ENCODE data around the gene NOTCH2.
A peak's percentile ranks its signal among the peaks of the same experiment; 100 is the strongest.

The NOTCH2 gene

DNA sequence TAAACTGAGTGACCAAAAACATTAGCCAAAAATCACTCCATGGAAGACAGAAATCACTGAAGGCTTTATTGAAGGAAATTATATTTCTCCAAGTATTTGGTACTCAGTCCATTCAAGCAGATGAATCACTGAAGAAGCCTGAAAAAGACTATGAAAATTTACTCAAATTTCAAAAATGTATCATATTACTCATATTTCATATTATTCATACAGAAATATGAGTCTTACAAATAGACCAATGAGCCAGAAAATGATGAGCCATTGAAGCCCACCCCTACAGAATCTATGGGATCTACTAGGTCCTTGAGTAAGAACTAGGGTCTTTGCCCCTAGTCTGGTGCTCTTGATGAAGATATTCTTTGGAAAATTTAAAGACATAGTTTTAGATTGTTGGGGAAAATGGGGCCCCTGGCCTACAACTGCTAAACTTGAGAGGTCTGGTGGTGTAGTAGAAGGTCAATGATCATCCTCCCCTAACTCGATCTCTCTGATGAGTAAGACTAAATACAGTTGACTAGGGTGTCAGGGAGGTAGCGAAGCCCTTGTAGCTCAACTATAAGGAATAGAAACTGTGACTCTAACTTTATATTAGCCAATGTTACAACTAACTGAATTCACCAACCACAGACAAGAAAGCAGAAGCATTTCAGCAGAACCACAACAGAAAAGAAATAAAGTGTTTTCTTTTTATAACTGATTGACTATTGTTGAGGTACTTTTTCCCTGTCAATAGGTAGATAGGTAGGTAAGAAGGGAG, 81.0 kb downstream of the NOTCH2 start:
- DNase-seq (ENCODE audit: low spot score): no peak
- H3K9me3 ChIP-seq (ENCODE audit: severe bottlenecking): no peaks in the 10 kb centered on the region
- peaks cover 15% of the 10 kb centered on the region for H3K36me3 ChIP-seq (ENCODE audit: low read depth)
- peak; percentile 60 for ATAC-seq (ENCODE audit: low read depth)
- no peaks in the 10 kb centered on the region for H3K27me3 ChIP-seq (ENCODE audit: insufficient read depth, poor library complexity, severe bottlenecking)
- TF ChIP-seq, protein P1, sequence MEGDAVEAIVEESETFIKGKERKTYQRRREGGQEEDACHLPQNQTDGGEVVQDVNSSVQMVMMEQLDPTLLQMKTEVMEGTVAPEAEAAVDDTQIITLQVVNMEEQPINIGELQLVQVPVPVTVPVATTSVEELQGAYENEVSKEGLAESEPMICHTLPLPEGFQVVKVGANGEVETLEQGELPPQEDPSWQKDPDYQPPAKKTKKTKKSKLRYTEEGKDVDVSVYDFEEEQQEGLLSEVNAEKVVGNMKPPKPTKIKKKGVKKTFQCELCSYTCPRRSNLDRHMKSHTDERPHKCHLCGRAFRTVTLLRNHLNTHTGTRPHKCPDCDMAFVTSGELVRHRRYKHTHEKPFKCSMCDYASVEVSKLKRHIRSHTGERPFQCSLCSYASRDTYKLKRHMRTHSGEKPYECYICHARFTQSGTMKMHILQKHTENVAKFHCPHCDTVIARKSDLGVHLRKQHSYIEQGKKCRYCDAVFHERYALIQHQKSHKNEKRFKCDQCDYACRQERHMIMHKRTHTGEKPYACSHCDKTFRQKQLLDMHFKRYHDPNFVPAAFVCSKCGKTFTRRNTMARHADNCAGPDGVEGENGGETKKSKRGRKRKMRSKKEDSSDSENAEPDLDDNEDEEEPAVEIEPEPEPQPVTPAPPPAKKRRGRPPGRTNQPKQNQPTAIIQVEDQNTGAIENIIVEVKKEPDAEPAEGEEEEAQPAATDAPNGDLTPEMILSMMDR (IDR thresholded peaks at IDR 0.05; ENCODE audit: poor library complexity, severe bottlenecking): no peak
- peaks cover 24% of the 10 kb centered on the region for H3K4me1 ChIP-seq (ENCODE audit: insufficient read depth, poor library complexity, severe bottlenecking)
- H3K4me3 ChIP-seq (ENCODE audit: severe bottlenecking): no peak overlapping the region
- H3K27ac ChIP-seq (ENCODE audit: poor library complexity, severe bottlenecking): peak overlapping the region; percentile 79

DNA sequence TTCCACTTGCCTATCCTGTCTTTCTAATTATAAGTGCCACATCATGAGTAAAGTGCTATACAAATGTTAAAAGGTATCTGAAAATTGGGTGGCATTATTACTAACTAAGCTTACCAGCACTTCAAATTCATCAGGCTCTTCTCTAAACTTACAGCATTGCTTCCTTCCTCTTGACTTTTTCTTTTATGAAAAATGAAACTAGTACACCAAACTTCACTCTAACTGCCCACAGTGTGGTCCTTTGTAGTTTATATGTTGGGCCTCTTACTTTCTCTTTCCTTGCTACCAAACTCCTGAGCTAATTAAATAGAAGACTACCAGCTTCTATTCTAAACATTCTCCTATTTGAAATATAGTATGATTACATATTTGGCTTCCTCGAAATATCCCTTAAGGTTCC, 81.8 kb downstream of the NOTCH2 start:
- TF ChIP-seq, protein P1 (IDR thresholded peaks at IDR 0.05; ENCODE audit: poor library complexity, severe bottlenecking): no peak
- no peak for ATAC-seq (ENCODE audit: low read depth)
- Histone ChIP-seq H3K4me1 (ENCODE audit: insufficient read depth, poor library complexity, severe bottlenecking) (peaks cover 24% of the 10 kb centered on the region), H3K36me3 (ENCODE audit: low read depth) (peaks cover 15% of the 10 kb centered on the region), H3K4me3 (ENCODE audit: severe bottlenecking) (no peak overlapping the region), H3K27me3 (ENCODE audit: insufficient read depth, poor library complexity, severe bottlenecking) (no peaks in the 10 kb centered on the region), H3K9me3 (ENCODE audit: severe bottlenecking) (no peaks in the 10 kb centered on the region), H3K27ac (ENCODE audit: poor library complexity, severe bottlenecking) (peak overlapping the region; percentile 79)
- DNase-seq (ENCODE audit: low spot score): no peak

DNA sequence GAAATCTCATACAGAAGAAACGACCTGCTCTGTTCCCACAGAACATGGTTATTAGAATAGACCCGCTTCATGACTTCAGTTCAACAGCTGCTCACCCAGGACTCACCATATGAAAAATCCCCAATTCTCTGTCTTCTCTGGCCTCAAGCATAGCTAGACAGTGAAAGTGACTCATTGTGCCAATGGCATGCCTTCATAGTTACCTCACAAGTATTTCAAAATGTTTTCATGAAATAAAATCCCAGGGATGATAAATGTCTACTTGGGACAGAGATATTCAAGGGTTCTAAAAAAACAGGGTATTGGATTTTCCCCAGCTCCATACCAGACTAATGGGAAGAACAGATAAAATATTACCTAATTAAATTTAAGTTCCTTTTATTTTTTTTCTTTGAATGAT, 82.3 kb downstream of the NOTCH2 start:
- H3K27me3 ChIP-seq (ENCODE audit: insufficient read depth, poor library complexity, severe bottlenecking): no peaks in the 10 kb centered on the region
- TF ChIP-seq, protein P1 (IDR thresholded peaks at IDR 0.05; ENCODE audit: poor library complexity, severe bottlenecking): no peak
- peak; percentile 95 for ATAC-seq (ENCODE audit: low read depth)
- DNase-seq (ENCODE audit: low spot score): no peak
- no peaks in the 10 kb centered on the region for H3K9me3 ChIP-seq (ENCODE audit: severe bottlenecking)
- H3K27ac ChIP-seq (ENCODE audit: poor library complexity, severe bottlenecking): peak overlapping the region; percentile 79
- H3K4me1 ChIP-seq (ENCODE audit: insufficient read depth, poor library complexity, severe bottlenecking): peaks cover 24% of the 10 kb centered on the region
- H3K4me3 ChIP-seq (ENCODE audit: severe bottlenecking): no peak overlapping the region
- H3K36me3 ChIP-seq (ENCODE audit: low read depth): peaks cover 15% of the 10 kb centered on the region

DNA sequence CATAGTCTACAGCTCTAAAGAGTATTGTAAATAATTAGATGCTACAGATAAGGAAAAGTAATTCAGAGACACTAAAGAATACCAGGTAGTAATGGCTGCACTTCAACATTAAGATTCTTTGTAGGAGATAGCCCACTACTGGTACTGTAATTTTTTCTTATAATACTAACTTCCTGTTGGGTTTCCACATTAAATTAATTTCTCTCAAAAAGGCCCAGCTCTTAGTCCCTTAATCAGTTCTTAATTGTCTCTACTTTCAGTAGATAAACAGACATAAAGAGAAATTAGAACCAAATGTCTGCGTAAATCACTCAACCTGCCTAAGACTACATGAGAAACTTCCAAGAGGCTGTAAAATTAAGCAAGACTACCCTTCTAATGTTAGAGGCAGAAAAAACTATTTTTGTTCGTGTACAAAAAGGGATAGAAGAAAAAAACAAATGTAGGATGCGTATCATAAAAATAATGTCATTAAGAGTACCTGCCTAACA, 83.4 kb downstream of the NOTCH2 start:
- Histone ChIP-seq H3K9me3 (ENCODE audit: severe bottlenecking) (no peaks in the 10 kb centered on the region), H3K4me3 (ENCODE audit: severe bottlenecking) (no peak overlapping the region), H3K27me3 (ENCODE audit: insufficient read depth, poor library complexity, severe bottlenecking) (no peaks in the 10 kb centered on the region), H3K36me3 (ENCODE audit: low read depth) (peaks cover 15% of the 10 kb centered on the region), H3K27ac (ENCODE audit: poor library complexity, severe bottlenecking) (peak overlapping the region; percentile 79), H3K4me1 (ENCODE audit: insufficient read depth, poor library complexity, severe bottlenecking) (peaks cover 24% of the 10 kb centered on the region)
- ATAC-seq (ENCODE audit: low read depth): no peak
- DNase-seq (ENCODE audit: low spot score): no peak
- TF ChIP-seq, protein P1 (IDR thresholded peaks at IDR 0.05; ENCODE audit: poor library complexity, severe bottlenecking): no peak

DNA sequence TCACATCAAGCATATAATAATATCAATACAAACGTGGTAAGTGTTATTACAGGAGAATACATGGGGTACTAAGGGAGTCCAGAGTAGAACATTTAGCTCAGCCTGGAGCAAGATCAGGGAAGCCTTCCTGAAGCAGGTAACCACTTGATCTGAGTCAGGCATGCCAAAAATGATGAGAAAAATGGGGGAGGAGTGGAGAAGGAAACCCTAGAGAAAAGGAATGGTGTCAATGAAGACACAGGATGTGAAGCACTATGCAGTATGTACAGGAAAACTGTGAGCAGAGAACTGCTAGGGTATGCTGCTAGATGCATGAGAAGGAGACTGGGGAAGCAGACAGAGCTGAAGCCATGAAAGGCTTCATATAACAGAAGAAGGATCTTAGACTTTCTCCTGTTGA, 84.7 kb downstream of the NOTCH2 start:
- Histone ChIP-seq H3K27me3 (ENCODE audit: insufficient read depth, poor library complexity, severe bottlenecking) (no peaks in the 10 kb centered on the region), H3K36me3 (ENCODE audit: low read depth) (peaks cover 15% of the 10 kb centered on the region), H3K27ac (ENCODE audit: poor library complexity, severe bottlenecking) (no peak overlapping the region), H3K4me1 (ENCODE audit: insufficient read depth, poor library complexity, severe bottlenecking) (peaks cover 24% of the 10 kb centered on the region), H3K4me3 (ENCODE audit: severe bottlenecking) (no peak overlapping the region), H3K9me3 (ENCODE audit: severe bottlenecking) (no peaks in the 10 kb centered on the region)
- ATAC-seq (ENCODE audit: low read depth) (peak; percentile 8; the same call in 1 of the 3 replicates), DNase-seq (ENCODE audit: low spot score) (no peak)
- TF ChIP-seq, protein P1 (IDR thresholded peaks at IDR 0.05; ENCODE audit: poor library complexity, severe bottlenecking): no peak
